ENCODE data around the gene CCDC54. TPM values are rescaled to one million over a fixed set of nuclear protein-coding genes. Genes with fewer than 3 reads are reported as not detected.

Gene CCDC54
- total RNA-seq, 1 donor from 2014 or later = not detected

DNA sequence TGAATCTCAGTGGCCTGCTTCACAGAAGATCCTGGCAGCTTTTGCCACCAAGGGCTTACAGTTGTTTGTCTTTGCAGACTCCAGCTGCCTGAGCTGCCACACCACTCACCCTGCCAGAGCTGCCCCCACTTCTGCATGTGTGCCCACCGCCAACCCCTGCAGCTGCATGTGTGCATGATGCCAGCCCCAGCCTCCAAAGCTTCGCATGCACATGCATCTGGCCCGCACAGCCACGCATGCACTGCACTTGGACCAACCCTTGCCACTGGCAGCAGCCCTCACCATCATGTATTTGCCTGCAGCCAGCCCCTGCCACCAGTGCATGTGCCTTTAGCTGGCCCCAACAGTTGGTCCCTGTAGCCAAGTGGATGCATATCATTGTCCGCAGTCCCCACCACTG is 31.3 kb downstream of the CCDC54 start:
- H3K36me3 ChIP-seq = no peaks in the 10 kb centered on the region
- peaks cover 8% of the 10 kb centered on the region for H3K9me3 ChIP-seq (ENCODE audit: low read depth)
- Mint-ChIP-seq H3K9me3 (peaks cover 15% of the 10 kb centered on the region), H3K36me3 (peaks cover 3% of the 10 kb centered on the region), H3K4me3 (no peak overlapping the region), H3K4me1 (no peaks in the 10 kb centered on the region), H3K27ac (no peak overlapping the region), H3K27me3 (ENCODE audit: insufficient read depth, low read depth) (peaks cover 3% of the 10 kb centered on the region)
- H3K27me3 ChIP-seq = no peaks in the 10 kb centered on the region
- no peaks in the 10 kb centered on the region for H3K4me1 ChIP-seq
- TF ChIP-seq, protein P1, sequence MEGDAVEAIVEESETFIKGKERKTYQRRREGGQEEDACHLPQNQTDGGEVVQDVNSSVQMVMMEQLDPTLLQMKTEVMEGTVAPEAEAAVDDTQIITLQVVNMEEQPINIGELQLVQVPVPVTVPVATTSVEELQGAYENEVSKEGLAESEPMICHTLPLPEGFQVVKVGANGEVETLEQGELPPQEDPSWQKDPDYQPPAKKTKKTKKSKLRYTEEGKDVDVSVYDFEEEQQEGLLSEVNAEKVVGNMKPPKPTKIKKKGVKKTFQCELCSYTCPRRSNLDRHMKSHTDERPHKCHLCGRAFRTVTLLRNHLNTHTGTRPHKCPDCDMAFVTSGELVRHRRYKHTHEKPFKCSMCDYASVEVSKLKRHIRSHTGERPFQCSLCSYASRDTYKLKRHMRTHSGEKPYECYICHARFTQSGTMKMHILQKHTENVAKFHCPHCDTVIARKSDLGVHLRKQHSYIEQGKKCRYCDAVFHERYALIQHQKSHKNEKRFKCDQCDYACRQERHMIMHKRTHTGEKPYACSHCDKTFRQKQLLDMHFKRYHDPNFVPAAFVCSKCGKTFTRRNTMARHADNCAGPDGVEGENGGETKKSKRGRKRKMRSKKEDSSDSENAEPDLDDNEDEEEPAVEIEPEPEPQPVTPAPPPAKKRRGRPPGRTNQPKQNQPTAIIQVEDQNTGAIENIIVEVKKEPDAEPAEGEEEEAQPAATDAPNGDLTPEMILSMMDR (IDR thresholded peaks at IDR 0.05) = no peak
- no peak for TF ChIP-seq EZH2phosphoT487 (IDR thresholded peaks at IDR 0.05)
- H2AFZ ChIP-seq (replicated peaks) = no peak overlapping the region
- no peaks in the 10 kb centered on the region for H3K79me2 ChIP-seq (ENCODE audit: low read depth)
- H3F3A ChIP-seq (ENCODE audit: low read depth) = no peaks in the 10 kb centered on the region
- DNase-seq (ENCODE audit: low spot score) = no peak
- no peak overlapping the region for H3K9ac ChIP-seq
- H3K4me2 ChIP-seq = no peak overlapping the region
- no peak overlapping the region for H3K4me3 ChIP-seq
- no peak overlapping the region for H3K27ac ChIP-seq
- H4K20me1 ChIP-seq (ENCODE audit: low read depth) = no peaks in the 10 kb centered on the region

DNA sequence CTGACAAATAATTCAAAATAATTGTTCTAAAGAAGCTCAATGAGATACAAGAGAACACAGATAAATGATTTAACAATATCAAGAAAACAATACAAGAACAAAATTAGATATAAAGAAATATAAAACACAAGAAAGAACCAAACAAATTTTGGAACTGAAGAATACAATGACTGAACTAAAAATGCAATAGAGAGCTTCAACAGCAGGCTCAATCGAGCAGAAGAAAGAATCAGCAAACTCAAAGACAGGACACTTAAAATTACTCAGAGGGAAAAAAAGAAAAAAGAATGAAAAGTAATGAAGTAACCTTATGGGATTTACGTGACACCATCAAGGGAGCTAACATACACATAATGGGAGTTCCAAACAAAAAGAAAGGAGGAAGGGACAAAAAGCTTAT is 32.1 kb downstream of the CCDC54 start:
- Histone ChIP-seq H2AFZ (replicated peaks) (no peak overlapping the region), H3K27me3 (no peaks in the 10 kb centered on the region), H3K79me2 (ENCODE audit: low read depth) (no peaks in the 10 kb centered on the region), H3K36me3 (no peaks in the 10 kb centered on the region), H3F3A (ENCODE audit: low read depth) (no peaks in the 10 kb centered on the region), H3K4me2 (no peak overlapping the region), H3K27ac (no peak overlapping the region), H4K20me1 (ENCODE audit: low read depth) (no peaks in the 10 kb centered on the region), H3K4me3 (no peak overlapping the region), H3K4me1 (no peaks in the 10 kb centered on the region), H3K9me3 (ENCODE audit: low read depth) (peaks cover 8% of the 10 kb centered on the region), H3K9ac (no peak overlapping the region)
- TF ChIP-seq EZH2 (IDR thresholded peaks at IDR 0.05) (no peak), EZH2phosphoT487 (IDR thresholded peaks at IDR 0.05) (no peak)
- H3K27ac Mint-ChIP-seq = no peak overlapping the region
- peaks cover 3% of the 10 kb centered on the region for H3K27me3 Mint-ChIP-seq (ENCODE audit: insufficient read depth, low read depth)
- H3K4me1 Mint-ChIP-seq = no peaks in the 10 kb centered on the region
- peaks cover 3% of the 10 kb centered on the region for H3K36me3 Mint-ChIP-seq
- no peak for DNase-seq (ENCODE audit: low spot score)
- H3K9me3 Mint-ChIP-seq = peaks cover 15% of the 10 kb centered on the region
- no peak overlapping the region for H3K4me3 Mint-ChIP-seq

DNA sequence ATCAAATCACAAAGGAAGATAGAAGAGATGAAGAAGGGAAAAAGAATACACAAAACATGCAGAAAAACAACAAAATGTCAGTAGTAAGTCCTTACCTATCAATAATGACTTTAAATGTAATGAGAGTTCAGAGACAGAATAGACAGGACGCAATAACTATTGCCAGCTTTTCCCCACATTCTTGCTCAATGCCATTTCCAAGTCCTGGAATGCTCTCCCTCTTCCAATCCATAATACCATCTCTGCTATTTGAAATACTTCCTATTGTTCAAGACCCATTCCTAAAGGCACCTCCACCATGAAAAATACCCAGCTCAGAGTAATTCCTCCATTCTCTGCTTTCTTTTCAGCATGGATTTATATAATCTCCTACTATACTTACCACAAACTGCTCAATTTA is 33.4 kb downstream of the CCDC54 start:
- no peaks in the 10 kb centered on the region for H3K36me3 ChIP-seq
- H3K27me3 ChIP-seq = no peaks in the 10 kb centered on the region
- H3K9me3 ChIP-seq (ENCODE audit: low read depth) = peaks cover 8% of the 10 kb centered on the region
- no peak overlapping the region for H3K4me3 ChIP-seq
- H2AFZ ChIP-seq (replicated peaks) = no peak overlapping the region
- Mint-ChIP-seq H3K9me3 (peaks cover 15% of the 10 kb centered on the region), H3K27me3 (ENCODE audit: insufficient read depth, low read depth) (peaks cover 3% of the 10 kb centered on the region), H3K4me3 (no peak overlapping the region), H3K36me3 (peaks cover 3% of the 10 kb centered on the region), H3K4me1 (no peaks in the 10 kb centered on the region), H3K27ac (no peak overlapping the region)
- no peaks in the 10 kb centered on the region for H4K20me1 ChIP-seq (ENCODE audit: low read depth)
- H3F3A ChIP-seq (ENCODE audit: low read depth) = no peaks in the 10 kb centered on the region
- no peak overlapping the region for H3K9ac ChIP-seq
- no peak for DNase-seq (ENCODE audit: low spot score)
- TF ChIP-seq, protein P1 (IDR thresholded peaks at IDR 0.05) = no peak
- no peak for TF ChIP-seq EZH2phosphoT487 (IDR thresholded peaks at IDR 0.05)
- no peak for TF ChIP-seq EZH2 (IDR thresholded peaks at IDR 0.05)
- H3K4me2 ChIP-seq = no peak overlapping the region
- H3K79me2 ChIP-seq (ENCODE audit: low read depth) = no peaks in the 10 kb centered on the region
- H3K27ac ChIP-seq = no peak overlapping the region
- H3K4me1 ChIP-seq = no peaks in the 10 kb centered on the region

DNA sequence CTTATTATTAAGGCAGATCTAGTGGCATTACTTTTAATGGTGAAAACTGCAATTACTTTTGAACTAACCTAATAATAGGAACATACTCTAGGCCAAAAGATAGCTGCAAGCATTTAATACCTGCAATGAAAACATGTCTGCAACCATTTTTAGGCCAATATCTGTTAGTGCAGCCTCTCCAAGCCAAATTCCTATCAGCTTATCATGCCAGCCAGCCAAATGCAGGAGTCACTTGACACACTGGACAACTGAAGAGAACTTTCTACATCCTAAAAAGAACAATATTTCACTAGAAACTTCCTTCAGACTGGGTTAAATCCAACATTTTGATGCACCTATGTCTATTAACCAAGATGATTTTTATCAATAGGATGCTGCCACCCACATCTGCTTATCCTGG is 33.8 kb downstream of the CCDC54 start:
- Histone ChIP-seq H3K27me3 (no peaks in the 10 kb centered on the region), H2AFZ (replicated peaks) (no peak overlapping the region), H4K20me1 (ENCODE audit: low read depth) (no peaks in the 10 kb centered on the region), H3K36me3 (no peaks in the 10 kb centered on the region), H3K4me1 (no peaks in the 10 kb centered on the region), H3K4me3 (no peak overlapping the region), H3K79me2 (ENCODE audit: low read depth) (no peaks in the 10 kb centered on the region), H3K9me3 (ENCODE audit: low read depth) (peaks cover 8% of the 10 kb centered on the region), H3K9ac (no peak overlapping the region), H3K27ac (no peak overlapping the region), H3F3A (ENCODE audit: low read depth) (no peaks in the 10 kb centered on the region), H3K4me2 (no peak overlapping the region)
- no peak overlapping the region for H3K27ac Mint-ChIP-seq
- TF ChIP-seq EZH2phosphoT487 (IDR thresholded peaks at IDR 0.05) (no peak), EZH2 (IDR thresholded peaks at IDR 0.05) (no peak)
- TF ChIP-seq, protein P1 (IDR thresholded peaks at IDR 0.05) = no peak
- no peak for DNase-seq (ENCODE audit: low spot score)
- no peak overlapping the region for H3K4me3 Mint-ChIP-seq
- H3K9me3 Mint-ChIP-seq = peaks cover 15% of the 10 kb centered on the region
- peaks cover 3% of the 10 kb centered on the region for H3K27me3 Mint-ChIP-seq (ENCODE audit: insufficient read depth, low read depth)
- no peaks in the 10 kb centered on the region for H3K4me1 Mint-ChIP-seq
- H3K36me3 Mint-ChIP-seq = peaks cover 3% of the 10 kb centered on the region

All from neural progenitor cell (in vitro differentiated cells).